WTC11 (cell line): ENCODE results near the gene NAALADL2. TPM values are rescaled to one million over a fixed set of nuclear protein-coding genes. Genes with fewer than 3 reads are reported as not detected.

Experiments
- ATAC-seq: fragments of 200-7000 bp; cut with Tn5 transposase; 2 replicates; pipeline ENCODE4 v1.10.0; 2021; ENCODE audit warnings: mild to moderate bottlenecking, moderate library complexity
- CTCF ChIA-PET: fragments of 300-600 bp; sonication (Branson Sonifier 250); formaldehyde crosslinking; loops from one replicate; lab custom pipeline; 2021; ENCODE audit warnings: antibody characterized with exemption; lab: Charles Lee
- POLR2A ChIA-PET: fragments of 350-600 bp; sonication (Branson Sonifier 250); formaldehyde crosslinking; loops from one replicate; lab custom pipeline; 2021; ENCODE audit warnings: antibody characterized with exemption; lab: Charles Lee
- DNase-seq: peaks from one replicate; pipeline ENCODE4 v3.0.0; 2021; ENCODE audit warnings: low spot score
- H3K27ac Mint-ChIP-seq: 2 replicates; pipeline ENCODE4 v1.8.0; 2021; ENCODE audit warnings: mixed read lengths
- H3K27me3 Mint-ChIP-seq: 2 replicates; pipeline ENCODE4 v1.8.0; 2021; ENCODE audit warnings: low read depth, mild to moderate bottlenecking, moderate library complexity, mixed read lengths
- H3K36me3 Mint-ChIP-seq: 2 replicates; pipeline ENCODE4 v1.8.0; 2021; ENCODE audit warnings: mixed read lengths
- H3K4me1 Mint-ChIP-seq: 2 replicates; pipeline ENCODE4 v1.8.0; 2022; ENCODE audit warnings: mixed read lengths
- H3K4me3 Mint-ChIP-seq: 2 replicates; pipeline ENCODE4 v1.8.0; 2021; ENCODE audit warnings: mild to moderate bottlenecking, moderate library complexity, mixed read lengths
- H3K9me3 Mint-ChIP-seq: 2 replicates; pipeline ENCODE4 v1.8.0; 2021; ENCODE audit warnings: mixed read lengths
- ATF3 ChIP-seq: sonication (generic); formaldehyde crosslinking; conservative IDR thresholded peaks from 2 replicates; pipeline ENCODE4 v1.8.1; 2022; ENCODE audit warnings: mild to moderate bottlenecking, missing genetic modification reagents
- ATF6 ChIP-seq: sonication (generic); formaldehyde crosslinking; IDR thresholded peaks from 2 replicates; pipeline ENCODE4 v1.8.1; 2023; ENCODE audit warnings: mild to moderate bottlenecking, missing genetic modification reagents
- CDX4 ChIP-seq: fragments of 250-450 bp; sonication (Bioruptor Pico); IDR thresholded peaks from 2 replicates; pipeline ENCODE4 v1.9.0; 2021; ENCODE audit warnings: moderate library complexity, mild to moderate bottlenecking, inconsistent platforms, borderline replicate concordance
- ETV6 ChIP-seq: sonication (generic); formaldehyde crosslinking; IDR thresholded peaks from 2 replicates; pipeline ENCODE4 v1.8.1; 2022; ENCODE audit warnings: mild to moderate bottlenecking, missing genetic modification reagents
- JAZF1 ChIP-seq: fragments of 250-450 bp; sonication (Bioruptor Pico); IDR thresholded peaks from 2 replicates; pipeline ENCODE4 v1.9.0; 2021; ENCODE audit warnings: moderate library complexity, mild to moderate bottlenecking, inconsistent platforms
- MXD4 ChIP-seq: fragments of 250-450 bp; sonication (Bioruptor Pico); IDR thresholded peaks from 2 replicates; pipeline ENCODE4 v1.8.0; 2021; ENCODE audit warnings: mild to moderate bottlenecking, moderate library complexity, borderline replicate concordance
- NFATC4 ChIP-seq: fragments of 250-450 bp; sonication (Bioruptor Pico); IDR thresholded peaks from 2 replicates; pipeline ENCODE4 v1.9.0; 2021; ENCODE audit warnings: mild to moderate bottlenecking
- NFE2L1 ChIP-seq: sonication (generic); formaldehyde crosslinking; IDR thresholded peaks from 2 replicates; pipeline ENCODE4 v1.8.1; 2023; ENCODE audit warnings: missing genetic modification reagents
- OVOL2 ChIP-seq: fragments of 250-450 bp; sonication (Bioruptor Pico); IDR thresholded peaks from 2 replicates; pipeline ENCODE4 v1.9.0; 2021; ENCODE audit warnings: mild to moderate bottlenecking, borderline replicate concordance
- SMAD3 ChIP-seq: sonication (generic); formaldehyde crosslinking; IDR thresholded peaks from 2 replicates; pipeline ENCODE4 v1.8.0; 2022; ENCODE audit warnings: missing genetic modification reagents, mild to moderate bottlenecking, borderline replicate concordance
- SMAD4 ChIP-seq: sonication (generic); formaldehyde crosslinking; IDR thresholded peaks from 2 replicates; pipeline ENCODE4 v1.8.0; 2022; ENCODE audit warnings: mild to moderate bottlenecking, missing genetic modification reagents
- TEAD4 ChIP-seq: sonication (generic); formaldehyde crosslinking; IDR thresholded peaks from 2 replicates; pipeline ENCODE4 v1.8.0; 2022; ENCODE audit warnings: mild to moderate bottlenecking, missing genetic modification reagents
- TP53 ChIP-seq: sonication (generic); formaldehyde crosslinking; IDR thresholded peaks from 2 replicates; pipeline ENCODE4 v1.8.1; 2023; ENCODE audit warnings: mild to moderate bottlenecking, missing genetic modification reagents
- ZNF138 ChIP-seq: sonication (generic); formaldehyde crosslinking; conservative IDR thresholded peaks from 2 replicates; pipeline ENCODE4 v1.8.1; 2022; ENCODE audit warnings: mild to moderate bottlenecking, moderate library complexity, missing genetic modification reagents
- ZNF281 ChIP-seq: sonication (generic); formaldehyde crosslinking; IDR thresholded peaks from 2 replicates; pipeline ENCODE4 v1.8.0; 2023; ENCODE audit warnings: mild to moderate bottlenecking, missing genetic modification reagents
- ZNF317 ChIP-seq: sonication (generic); formaldehyde crosslinking; IDR thresholded peaks from 2 replicates; pipeline ENCODE4 v1.8.1; 2023; ENCODE audit warnings: low read depth, mild to moderate bottlenecking, moderate library complexity, missing genetic modification reagents, borderline replicate concordance
- total RNA-seq: library from RNA; stranded (reverse); gene quantifications from 3 replicates; pipeline ENCODE4 v1.2.3, GENCODE V29; 2021
- TF ChIP-seq, protein P1 (sequence below): fragments of 250-450 bp; sonication (Bioruptor Pico); IDR thresholded peaks from 2 replicates; pipeline ENCODE4 v1.9.0; 2021; ENCODE audit warnings: mild to moderate bottlenecking, borderline replicate concordance
- TF ChIP-seq, protein P2 (sequence below): sonication (generic); formaldehyde crosslinking; IDR thresholded peaks from 2 replicates; pipeline ENCODE4 v1.8.0; 2022; ENCODE audit warnings: mild to moderate bottlenecking, missing genetic modification reagents
- TF ChIP-seq, protein P3 (sequence below): fragments of 250-450 bp; sonication (Bioruptor Pico); conservative IDR thresholded peaks from 2 replicates; pipeline ENCODE4 v1.9.0; 2021; ENCODE audit warnings: mild to moderate bottlenecking

Gene NAALADL2
- total RNA-seq, 1 experiment from 2014 or later = 1.2 TPM

GRCh38 chr3:175535351-175535750, 676.2 kb downstream of the NAALADL2 start (continued):
- no peak for TF ChIP-seq TEAD4 (CRISPR knock-in tag)
- no peak for TF ChIP-seq SMAD4 (CRISPR knock-in tag)
- no peak for TF ChIP-seq ATF6 (CRISPR knock-in tag)
- TF ChIP-seq ZNF317 (CRISPR knock-in tag) = no peak
- TF ChIP-seq OVOL2 (CRISPR knock-in tag) = no peak
- TF ChIP-seq JAZF1 (CRISPR knock-in tag) = no peak
- no peak for TF ChIP-seq ATF3 (CRISPR knock-in tag)

- no peak overlapping the region for H3K4me3 Mint-ChIP-seq
- H3K27me3 Mint-ChIP-seq = no peaks in the 10 kb centered on the region
- CTCF ChIA-PET = no interaction called here
- H3K36me3 Mint-ChIP-seq = peaks cover 29% of the 10 kb centered on the region
- ATAC-seq (no peak), DNase-seq (no peak)
- no peaks in the 10 kb centered on the region for H3K4me1 Mint-ChIP-seq
- POLR2A ChIA-PET = interaction anchor here (0.6 kb wide), 1 partner anchor 1760 kb away, joined by 3 read pairs; no protein-coding TSS in a partner anchor
- H3K27ac Mint-ChIP-seq = no peak overlapping the region
- H3K9me3 Mint-ChIP-seq = peaks cover 42% of the 10 kb centered on the region
- no peak for TF ChIP-seq OVOL2 (CRISPR knock-in tag)
- TF ChIP-seq, protein P1, sequence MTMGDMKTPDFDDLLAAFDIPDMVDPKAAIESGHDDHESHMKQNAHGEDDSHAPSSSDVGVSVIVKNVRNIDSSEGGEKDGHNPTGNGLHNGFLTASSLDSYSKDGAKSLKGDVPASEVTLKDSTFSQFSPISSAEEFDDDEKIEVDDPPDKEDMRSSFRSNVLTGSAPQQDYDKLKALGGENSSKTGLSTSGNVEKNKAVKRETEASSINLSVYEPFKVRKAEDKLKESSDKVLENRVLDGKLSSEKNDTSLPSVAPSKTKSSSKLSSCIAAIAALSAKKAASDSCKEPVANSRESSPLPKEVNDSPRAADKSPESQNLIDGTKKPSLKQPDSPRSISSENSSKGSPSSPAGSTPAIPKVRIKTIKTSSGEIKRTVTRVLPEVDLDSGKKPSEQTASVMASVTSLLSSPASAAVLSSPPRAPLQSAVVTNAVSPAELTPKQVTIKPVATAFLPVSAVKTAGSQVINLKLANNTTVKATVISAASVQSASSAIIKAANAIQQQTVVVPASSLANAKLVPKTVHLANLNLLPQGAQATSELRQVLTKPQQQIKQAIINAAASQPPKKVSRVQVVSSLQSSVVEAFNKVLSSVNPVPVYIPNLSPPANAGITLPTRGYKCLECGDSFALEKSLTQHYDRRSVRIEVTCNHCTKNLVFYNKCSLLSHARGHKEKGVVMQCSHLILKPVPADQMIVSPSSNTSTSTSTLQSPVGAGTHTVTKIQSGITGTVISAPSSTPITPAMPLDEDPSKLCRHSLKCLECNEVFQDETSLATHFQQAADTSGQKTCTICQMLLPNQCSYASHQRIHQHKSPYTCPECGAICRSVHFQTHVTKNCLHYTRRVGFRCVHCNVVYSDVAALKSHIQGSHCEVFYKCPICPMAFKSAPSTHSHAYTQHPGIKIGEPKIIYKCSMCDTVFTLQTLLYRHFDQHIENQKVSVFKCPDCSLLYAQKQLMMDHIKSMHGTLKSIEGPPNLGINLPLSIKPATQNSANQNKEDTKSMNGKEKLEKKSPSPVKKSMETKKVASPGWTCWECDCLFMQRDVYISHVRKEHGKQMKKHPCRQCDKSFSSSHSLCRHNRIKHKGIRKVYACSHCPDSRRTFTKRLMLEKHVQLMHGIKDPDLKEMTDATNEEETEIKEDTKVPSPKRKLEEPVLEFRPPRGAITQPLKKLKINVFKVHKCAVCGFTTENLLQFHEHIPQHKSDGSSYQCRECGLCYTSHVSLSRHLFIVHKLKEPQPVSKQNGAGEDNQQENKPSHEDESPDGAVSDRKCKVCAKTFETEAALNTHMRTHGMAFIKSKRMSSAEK = no peak
- TF ChIP-seq ETV6 (CRISPR knock-in tag) = no peak
- TF ChIP-seq, protein P2, sequence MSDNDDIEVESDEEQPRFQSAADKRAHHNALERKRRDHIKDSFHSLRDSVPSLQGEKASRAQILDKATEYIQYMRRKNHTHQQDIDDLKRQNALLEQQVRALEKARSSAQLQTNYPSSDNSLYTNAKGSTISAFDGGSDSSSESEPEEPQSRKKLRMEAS (CRISPR knock-in tag) = no peak
- TF ChIP-seq TEAD4 (CRISPR knock-in tag) = no peak
- no peak for TF ChIP-seq NFE2L1 (CRISPR knock-in tag)
- TF ChIP-seq ZNF281 = no peak
- no peak for TF ChIP-seq SMAD3 (CRISPR knock-in tag)
- TF ChIP-seq CDX4 (CRISPR knock-in tag) = no peak
- TF ChIP-seq NFATC4 (CRISPR knock-in tag) = no peak
- no peak for TF ChIP-seq MXD4 (CRISPR knock-in tag)
- TF ChIP-seq ZNF138 (CRISPR knock-in tag) = no peak
- no peak for TF ChIP-seq TP53 (CRISPR knock-in tag)
- no peak for TF ChIP-seq SMAD4 (CRISPR knock-in tag)
- TF ChIP-seq, protein P3, sequence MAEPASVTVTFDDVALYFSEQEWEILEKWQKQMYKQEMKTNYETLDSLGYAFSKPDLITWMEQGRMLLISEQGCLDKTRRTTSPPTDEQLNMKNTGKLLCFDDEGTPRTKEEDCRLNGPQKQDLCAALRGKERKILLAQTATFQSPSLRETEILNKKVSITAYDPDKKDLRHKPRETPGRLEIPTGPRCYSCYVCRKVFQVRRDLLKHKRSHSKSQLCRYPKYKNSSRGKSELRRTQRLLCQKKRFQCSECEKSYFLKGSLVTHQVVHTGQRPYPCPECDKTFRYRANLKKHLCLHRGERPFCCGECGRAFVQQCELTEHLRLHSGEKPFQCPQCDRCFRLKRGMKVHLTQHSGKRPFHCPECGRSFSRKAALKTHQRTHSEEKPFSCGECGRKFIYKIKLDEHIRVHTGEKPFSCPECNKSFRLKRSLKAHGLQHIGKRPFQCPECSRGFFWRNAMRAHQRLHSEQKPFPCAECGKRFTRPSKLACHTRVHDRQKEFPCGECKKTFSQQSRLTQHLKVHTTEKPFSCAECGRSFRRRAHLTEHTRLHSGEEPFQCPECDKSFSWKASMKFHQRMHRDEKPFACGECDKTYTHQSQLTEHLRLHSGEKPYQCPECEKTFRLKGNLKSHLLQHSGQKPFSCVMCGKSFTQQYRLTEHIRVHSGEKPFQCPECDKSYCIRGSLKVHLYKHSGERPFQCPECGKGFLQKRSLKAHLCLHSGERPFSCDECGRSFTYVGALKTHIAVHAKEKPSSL = no peak
These were observed 687.0 kb downstream of the NAALADL2 start for GRCh38 chr3:175546115-175546514.
